GM18520 (cell line): ENCODE measurements around the gene LCNL1.

Experiments
- ATAC-seq: cut with Tn5 transposase; IDR thresholded peaks from one replicate; pipeline ENCODE4 v1.9.1; 2021; ENCODE audit not compliant: unreplicated experiment

LCNL1 gene

GRCh38 chr9:136958473-136958872, 24.3 kb upstream of the LCNL1 start:
- no peak for ATAC-seq

GRCh38 chr9:136958898-136959850, 23.6 kb upstream of the LCNL1 start:
- ATAC-seq, result no peak

GRCh38 chr9:136960212-136960937, 22.4 kb upstream of the LCNL1 start:
- ATAC-seq, result no peak

- no peak for ATAC-seq
Observed at GRCh38 chr9:136960938-136961275, 21.9 kb upstream of the LCNL1 start.

GRCh38 chr9:136961279-136962065, 21.3 kb upstream of the LCNL1 start:
- ATAC-seq, result no peak

- ATAC-seq, result no peak
Observed at GRCh38 chr9:136962163-136962562, 20.6 kb upstream of the LCNL1 start.

- ATAC-seq, result no peak
Observed at GRCh38 chr9:136962701-136963248, 20.0 kb upstream of the LCNL1 start.

GRCh38 chr9:136963341-136963740, 19.5 kb upstream of the LCNL1 start:
- no peak for ATAC-seq

- no peak for ATAC-seq
Observed at GRCh38 chr9:136963751-136964150, 19.0 kb upstream of the LCNL1 start.

GRCh38 chr9:136964171-136964689, 18.6 kb upstream of the LCNL1 start:
- no peak for ATAC-seq

GRCh38 chr9:136964833-136965422, 17.9 kb upstream of the LCNL1 start:
- ATAC-seq, result no peak

GRCh38 chr9:136965771-136966484, 16.9 kb upstream of the LCNL1 start:
- no peak for ATAC-seq

GRCh38 chr9:136968333-136969127, 14.3 kb upstream of the LCNL1 start:
- no peak for ATAC-seq

GRCh38 chr9:136969150-136969549, 13.6 kb upstream of the LCNL1 start:
- ATAC-seq, result no peak

- ATAC-seq, result no peak
Observed at GRCh38 chr9:136969774-136970173, 13.0 kb upstream of the LCNL1 start.

- no peak for ATAC-seq
Observed at GRCh38 chr9:136970361-136970760, 12.4 kb upstream of the LCNL1 start.

- no peak for ATAC-seq
Observed at GRCh38 chr9:136971746-136972145, 11.0 kb upstream of the LCNL1 start.

- ATAC-seq, result no peak
Observed at GRCh38 chr9:136972335-136972734, 10.5 kb upstream of the LCNL1 start.

GRCh38 chr9:136972743-136973142, 10.1 kb upstream of the LCNL1 start:
- ATAC-seq, result no peak
